Dermis microvascular lymphatic vessel endothelial cell (primary cell): ENCODE data around the gene DACT2. TPM values are rescaled to one million over a fixed set of nuclear protein-coding genes. Genes with fewer than 3 reads are reported as not detected.

Experiments
- DNase-seq, 2 donors: peaks; one replicate each; pipeline versions ENCODE4 v3.0.0 to v3.0.0-alpha.2; 2010; ENCODE audit warnings: low read depth in 2 of 2
- total RNA-seq: library from RNA; depleted of rRNA; stranded (reverse); fragments of >200 nt; gene quantifications from 2 replicates; pipeline ENCODE4 v1.2.1, GENCODE V29; 2014

The DACT2 gene
- total RNA-seq, 1 donor from 2014 or later: not detected

DNA sequence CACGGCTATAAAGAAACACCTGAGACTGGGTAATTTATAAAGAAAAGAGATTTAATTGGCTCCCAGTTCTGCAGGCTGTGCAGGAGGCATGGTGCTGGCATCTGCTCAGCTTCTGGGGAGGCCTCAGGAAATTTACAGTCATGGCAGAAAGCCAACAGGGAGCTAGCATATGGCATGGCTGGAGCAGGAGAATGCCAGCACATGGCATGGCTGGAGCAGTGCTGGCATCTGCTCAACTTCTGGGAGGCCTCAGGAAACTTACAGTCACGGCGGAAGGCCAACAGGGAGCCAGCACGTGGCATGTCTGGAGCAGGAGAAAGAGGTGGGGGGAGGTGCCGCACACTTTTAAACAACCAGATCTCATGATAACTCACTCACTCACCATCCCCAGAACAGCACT, 32.5 kb upstream of the DACT2 start:
- DNase-seq: no peak

GRCh38 chr6:168349718-168350210, 30.2 kb upstream of the DACT2 start:
- no peak for DNase-seq

DNA sequence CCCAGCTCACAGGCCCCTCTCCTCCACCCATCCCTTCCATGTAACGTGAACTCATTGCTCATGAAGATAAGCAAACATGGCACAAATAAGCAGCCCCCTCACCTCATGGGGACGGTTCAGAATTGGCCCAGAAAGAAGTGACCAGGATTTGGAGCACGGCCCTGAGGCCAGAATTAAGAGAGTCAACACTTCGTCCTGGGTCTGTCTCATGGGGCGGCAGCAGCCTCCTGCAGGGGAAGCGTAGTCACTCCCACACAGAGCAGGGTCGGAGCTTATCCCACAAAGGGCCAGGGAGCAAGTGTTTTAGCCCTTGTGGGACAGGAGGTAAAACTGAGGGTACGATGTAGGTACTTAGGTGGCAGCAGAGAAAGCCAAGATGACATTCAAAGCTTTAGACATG, 28.6 kb upstream of the DACT2 start:
- DNase-seq: no peak

DNA sequence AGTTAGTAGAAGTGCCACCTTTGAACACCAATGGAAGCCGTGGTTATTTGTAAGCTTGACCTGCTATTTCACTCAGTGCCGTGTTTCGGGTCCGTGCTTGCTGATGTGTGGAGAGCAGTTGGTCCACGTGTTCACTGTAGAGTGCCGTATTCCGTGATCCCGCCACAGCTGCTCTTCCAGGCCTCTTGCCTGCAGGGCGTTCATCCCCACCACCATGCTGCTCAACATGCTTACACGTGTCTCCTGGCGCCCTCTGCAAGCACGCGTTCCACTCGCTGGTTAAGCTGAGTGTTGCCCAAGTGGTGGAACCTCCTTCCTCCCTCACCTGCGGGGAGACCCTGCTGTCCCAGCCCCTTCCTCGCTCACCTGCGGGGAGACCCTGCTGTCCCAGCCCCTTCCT, 28.0 kb upstream of the DACT2 start:
- no peak for DNase-seq

DNA sequence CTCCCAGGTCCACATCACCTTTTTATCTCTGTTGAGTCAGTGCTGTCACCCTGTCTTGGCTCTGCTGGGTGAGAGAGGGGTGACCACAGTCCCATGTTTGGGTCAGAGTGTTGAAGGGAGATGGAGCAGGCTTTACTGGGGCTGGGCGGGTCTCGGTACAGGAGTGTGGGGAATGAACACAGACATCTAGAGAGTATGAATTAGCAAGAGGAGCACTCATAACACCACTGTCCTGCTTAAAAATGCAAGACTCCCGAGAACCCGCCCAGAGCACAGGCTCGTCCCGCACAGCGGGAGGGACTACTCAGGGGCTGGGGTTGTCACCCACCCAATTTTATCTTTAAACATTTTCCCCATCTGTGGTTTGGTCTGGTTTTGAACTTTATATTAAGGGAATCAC, 27.5 kb upstream of the DACT2 start:
- DNase-seq: no peak

- DNase-seq: no peak
These were observed 26.5 kb upstream of the DACT2 start for GRCh38 chr6:168345896-168346754.

DNA sequence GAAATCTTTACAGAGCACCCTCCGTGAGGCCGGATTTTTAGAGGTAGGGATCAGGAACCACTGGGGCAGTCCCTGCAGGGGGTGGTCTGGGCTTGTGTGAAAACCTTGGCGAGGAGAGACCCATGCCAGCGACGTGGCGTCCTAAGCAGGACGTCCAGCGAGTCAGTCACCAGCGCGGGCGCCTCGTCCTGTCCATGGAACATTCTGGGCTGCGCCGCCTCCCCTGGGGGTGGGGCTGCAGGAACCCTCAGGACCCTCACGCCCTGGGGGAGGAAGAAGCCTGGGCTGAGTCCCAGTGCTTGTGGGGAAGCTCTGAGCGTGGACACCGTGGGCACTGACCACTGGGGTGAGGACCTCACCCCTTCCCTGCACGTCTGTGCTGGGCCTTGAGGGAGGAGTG, 25.7 kb upstream of the DACT2 start:
- DNase-seq: no peak

GRCh38 chr6:168344338-168344737, 24.8 kb upstream of the DACT2 start:
- no peak for DNase-seq

DNA sequence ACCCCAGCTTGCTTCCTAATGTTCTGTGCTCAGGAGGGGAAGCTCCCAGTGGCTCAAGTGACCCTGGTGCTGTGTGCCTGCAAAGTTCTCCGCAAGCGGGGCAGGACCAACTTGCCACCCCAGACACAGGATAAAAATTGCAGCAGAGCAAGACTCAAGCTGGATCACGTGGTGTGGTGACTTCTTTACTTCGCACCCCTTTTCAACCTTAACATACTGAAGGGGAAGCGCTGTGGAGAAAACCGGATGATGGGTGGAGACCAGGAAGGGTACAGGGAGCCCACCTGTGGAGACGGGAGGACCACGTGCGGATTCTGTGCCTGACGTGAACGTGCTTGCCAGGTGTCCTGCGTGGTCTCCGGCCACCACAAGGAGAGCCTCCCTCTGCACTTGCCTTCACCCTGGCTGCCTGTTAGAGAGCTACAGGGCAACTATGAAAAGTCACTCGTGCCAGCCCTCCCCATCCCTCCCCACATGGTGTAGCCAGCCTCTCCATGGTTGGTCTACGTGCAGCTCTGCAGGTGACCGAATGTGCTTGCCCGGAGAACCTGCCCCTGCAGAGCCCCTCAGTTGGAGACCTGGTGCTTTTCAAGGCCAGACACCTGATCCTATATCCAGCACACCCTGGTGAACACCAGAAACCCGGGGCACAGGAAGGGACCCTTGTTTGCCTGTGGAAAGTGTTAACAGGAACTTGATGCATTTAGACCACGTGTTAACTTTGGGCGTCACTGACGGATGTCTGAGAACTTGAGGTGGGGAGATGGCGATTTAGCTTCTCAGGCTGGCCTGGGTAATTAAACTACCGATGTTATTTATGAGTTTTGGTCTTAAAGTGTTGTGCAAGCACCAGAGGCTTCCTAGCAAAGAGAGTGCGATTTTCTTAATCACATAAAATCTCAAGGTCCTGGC, 23.9 kb upstream of the DACT2 start:
- no peak for DNase-seq

GRCh38 chr6:168342636-168343035, 23.1 kb upstream of the DACT2 start:
- no peak for DNase-seq

DNA sequence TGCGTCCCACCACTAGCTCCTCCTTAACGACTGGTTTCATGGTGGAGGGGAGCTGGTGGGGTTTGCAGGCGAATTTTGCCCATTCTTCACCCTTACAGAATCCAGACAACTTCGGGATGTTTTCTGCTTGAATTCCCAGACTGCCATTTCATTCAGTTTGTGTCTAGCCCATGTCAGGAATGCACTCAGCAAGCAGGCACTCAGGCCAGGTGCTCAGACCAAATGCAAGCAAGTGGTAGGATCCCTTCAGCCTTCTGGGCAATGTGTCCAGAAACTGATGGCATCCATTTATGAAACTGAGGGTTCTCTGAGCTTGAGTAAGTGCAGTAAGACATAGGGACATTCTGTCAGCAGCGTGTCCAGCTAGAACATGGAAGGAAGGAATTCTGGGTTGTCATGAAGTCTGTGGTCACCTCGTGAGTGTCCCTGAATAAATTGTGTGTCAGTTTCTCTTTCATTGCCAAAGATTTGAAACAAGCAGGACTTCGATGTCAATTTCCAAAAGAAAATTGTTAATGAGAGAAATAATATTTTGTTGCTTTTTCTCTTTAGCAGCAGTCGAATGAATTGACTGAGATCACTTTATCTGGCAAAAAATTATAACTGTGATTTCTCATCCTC, 21.8 kb upstream of the DACT2 start:
- DNase-seq: no peak

DNA sequence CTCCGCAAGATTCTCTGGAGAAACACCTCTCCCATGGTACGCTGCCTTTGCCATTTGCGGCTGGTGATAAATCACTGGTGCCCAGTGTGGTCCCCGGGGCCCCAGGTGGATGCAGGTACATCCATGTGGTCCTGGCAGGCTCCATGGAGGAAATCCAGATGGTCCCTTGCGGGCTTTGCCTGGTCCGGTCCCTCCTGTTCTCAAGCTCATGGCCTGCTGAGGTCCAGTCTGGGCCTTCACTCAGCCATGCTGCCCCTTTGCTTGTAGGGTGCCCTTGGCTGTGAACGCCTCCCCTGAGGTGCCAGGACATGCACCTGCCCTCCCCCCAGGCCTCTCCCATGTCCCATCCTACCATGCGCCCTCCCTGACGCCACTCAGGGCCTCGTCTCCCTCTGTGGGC, 21.2 kb upstream of the DACT2 start:
- DNase-seq: no peak

GRCh38 chr6:168338777-168339176, 19.2 kb upstream of the DACT2 start:
- DNase-seq: no peak

- no peak for DNase-seq
These were observed 17.4 kb upstream of the DACT2 start for GRCh38 chr6:168336967-168337366.

DNA sequence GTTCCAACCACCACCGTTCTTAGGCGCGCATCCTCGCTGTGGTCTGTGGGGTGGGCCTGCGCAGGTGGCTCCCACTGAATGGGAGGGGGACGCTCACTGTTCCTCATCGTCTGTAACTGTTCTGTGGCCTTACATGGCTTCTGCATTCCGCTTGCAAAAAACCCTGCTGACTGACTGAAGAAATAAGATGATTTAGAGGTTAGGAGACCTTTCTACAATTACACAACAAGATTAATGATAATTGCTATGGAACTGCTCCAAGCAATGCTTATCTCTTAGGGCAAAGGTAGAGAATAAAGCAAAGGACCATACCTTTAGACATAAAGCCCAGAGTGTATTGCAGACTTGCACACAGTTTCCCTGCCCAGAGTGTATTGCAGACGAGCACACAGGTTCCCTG, 14.4 kb upstream of the DACT2 start:
- no peak for DNase-seq

- DNase-seq: no peak
These were observed 13.9 kb upstream of the DACT2 start for GRCh38 chr6:168333491-168333890.

- no peak for DNase-seq
These were observed 13.5 kb upstream of the DACT2 start for GRCh38 chr6:168333039-168333438.

DNA sequence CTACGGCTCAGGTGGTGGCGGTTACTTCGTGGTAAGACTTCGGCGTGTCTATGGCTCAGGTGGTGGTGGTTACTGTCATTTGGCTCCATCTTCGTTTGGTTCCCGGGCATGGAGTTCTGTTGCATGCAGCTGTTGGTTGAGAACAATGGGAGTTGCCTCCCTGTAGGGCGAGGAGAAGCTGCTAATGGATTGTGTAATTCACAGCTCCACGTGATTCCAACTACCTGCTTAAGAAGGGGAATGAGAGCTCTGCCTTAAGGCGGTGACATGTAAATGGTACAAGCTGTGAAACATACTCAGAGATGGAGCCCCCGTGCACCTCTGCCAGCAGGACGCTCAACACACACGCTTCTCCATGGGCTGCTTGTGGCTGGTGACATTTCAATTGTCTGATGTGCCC, 12.4 kb upstream of the DACT2 start:
- no peak for DNase-seq

DNA sequence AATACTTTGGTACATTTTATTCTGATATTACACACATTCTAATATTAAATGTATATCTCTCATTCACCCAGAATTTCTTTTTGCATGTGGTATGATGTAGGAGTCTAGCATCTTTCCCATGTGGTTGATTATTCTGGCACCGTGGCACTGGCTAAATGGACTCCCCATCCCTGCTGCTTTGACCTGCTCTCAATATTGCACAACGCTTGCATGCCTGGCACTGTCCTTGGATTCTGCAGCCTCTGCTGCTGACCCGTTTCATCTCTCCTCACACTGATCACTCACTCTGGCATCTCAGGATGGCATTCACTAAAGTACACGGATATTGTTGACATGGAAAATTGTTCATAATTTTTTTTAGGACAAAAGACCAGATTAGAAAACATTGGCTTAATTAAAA, 11.5 kb upstream of the DACT2 start:
- DNase-seq: no peak

DNA sequence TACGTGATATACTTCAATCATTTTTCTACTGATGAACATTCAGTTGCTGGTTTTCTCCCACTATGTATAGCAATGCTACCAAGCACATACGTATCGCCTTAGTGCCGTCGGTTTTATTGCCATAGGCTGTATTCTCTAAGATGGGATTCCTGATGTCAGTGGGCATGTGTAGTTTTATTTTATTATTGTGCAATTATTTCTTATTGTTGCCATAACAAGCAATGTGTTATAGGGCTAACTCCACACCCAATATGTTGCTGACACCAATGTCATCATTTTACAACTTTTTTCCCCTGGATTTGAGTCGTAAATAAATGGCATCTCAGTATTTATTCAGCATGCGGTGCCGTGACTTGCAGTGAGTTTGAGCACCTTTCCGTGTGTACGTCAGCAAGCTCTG, 10.8 kb upstream of the DACT2 start:
- DNase-seq: no peak

DNA sequence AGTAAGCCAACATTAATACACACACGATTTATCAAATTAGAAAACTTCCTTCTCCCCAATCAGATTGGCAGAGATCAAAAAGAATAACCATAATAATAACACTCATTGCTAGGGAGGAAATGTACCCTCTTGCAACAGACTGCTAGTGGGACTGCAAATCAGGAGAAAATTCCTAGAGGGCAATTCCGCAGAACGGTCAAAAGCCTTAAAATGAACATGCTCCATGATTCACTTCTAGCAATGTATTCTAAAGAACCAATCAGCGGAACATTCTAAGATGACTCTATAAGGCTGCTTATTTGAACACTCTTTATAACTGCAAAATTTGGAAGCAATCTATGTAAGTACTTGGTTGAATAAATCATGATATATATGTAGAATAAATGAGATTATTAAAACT, 8.5 kb upstream of the DACT2 start:
- no peak for DNase-seq
